ENCODE data around the gene GLS. TPM values are rescaled to one million over a fixed set of nuclear protein-coding genes. Genes with fewer than 3 reads are reported as not detected.
A peak's percentile ranks its signal among the peaks of the same experiment; 100 is the strongest.

Gene GLS
- total RNA-seq, 3 donors from 2014 or later (not counting 1 experiment from before 2014, with no cell fraction given), result 279 to 322 (median 285) TPM

- Histone ChIP-seq H3K27me3 (ENCODE audit: control insufficient read depth, insufficient read depth, low read length) (no peaks in the 10 kb centered on the region), H3K4me1 (ENCODE audit: control insufficient read depth, insufficient read depth, low read length) (no peaks in the 10 kb centered on the region), H3K9me3 (ENCODE audit: control insufficient read depth, insufficient read depth, low read length) (no peaks in the 10 kb centered on the region), H3K4me3 (ENCODE audit: low read length) (no peak overlapping the region), H3K27ac (ENCODE audit: low read length) (no peak overlapping the region), H3K36me3 (ENCODE audit: control insufficient read depth, insufficient read depth, low read length) (peaks cover 100% of the 10 kb centered on the region)
- H3K9me3 Mint-ChIP-seq, result no peaks in the 10 kb centered on the region
- H3K27me3 Mint-ChIP-seq (ENCODE audit: low read depth in 2 of 2), result no peaks in the 10 kb centered on the region
- ATAC-seq (no peak), DNase-seq (no peak)
- TF ChIP-seq CTCF (IDR thresholded peaks at IDR 0.05), result no peak
- intact Hi-C loops (cut with micrococcal nuclease), result no loop called here
- no peak overlapping the region for H3K4me3 Mint-ChIP-seq
- WGBS (ENCODE audit: insufficient coverage), result 51% methylated on average over 14 of the region's 14 CpGs
- H3K4me1 Mint-ChIP-seq, result peaks cover 0 to 6% of the 10 kb centered on the region in 2 donors
- peaks cover 68% of the 10 kb centered on the region for H3K36me3 Mint-ChIP-seq
- peak overlapping the region; percentile 27 to 51 for H3K27ac Mint-ChIP-seq
Observed at GRCh38 chr2:190979906-190980629, 99.4 kb downstream of the GLS start.

- Mint-ChIP-seq H3K4me3 (no peak overlapping the region), H3K27me3 (ENCODE audit: low read depth in 2 of 2) (no peaks in the 10 kb centered on the region), H3K36me3 (peaks cover 68% of the 10 kb centered on the region), H3K27ac (peak overlapping the region; percentile 27 to 51), H3K4me1 (peaks cover 0 to 6% of the 10 kb centered on the region in 2 donors), H3K9me3 (no peaks in the 10 kb centered on the region)
- H3K36me3 ChIP-seq (ENCODE audit: control insufficient read depth, insufficient read depth, low read length), result peaks cover 100% of the 10 kb centered on the region
- TF ChIP-seq CTCF (IDR thresholded peaks at IDR 0.05), result no peak
- ATAC-seq (no peak), DNase-seq (no peak)
- H3K9me3 ChIP-seq (ENCODE audit: control insufficient read depth, insufficient read depth, low read length), result no peaks in the 10 kb centered on the region
- no peak overlapping the region for H3K27ac ChIP-seq (ENCODE audit: low read length)
- no peaks in the 10 kb centered on the region for H3K4me1 ChIP-seq (ENCODE audit: control insufficient read depth, insufficient read depth, low read length)
- intact Hi-C loops (cut with micrococcal nuclease), result no loop called here
- 77% methylated on average over 10 of the region's 10 CpGs for WGBS (ENCODE audit: insufficient coverage)
- H3K27me3 ChIP-seq (ENCODE audit: control insufficient read depth, insufficient read depth, low read length), result no peaks in the 10 kb centered on the region
- H3K4me3 ChIP-seq (ENCODE audit: low read length), result no peak overlapping the region
Observed at GRCh38 chr2:190980630-190981209, 100.1 kb downstream of the GLS start.

- peaks cover 100% of the 10 kb centered on the region for H3K36me3 ChIP-seq (ENCODE audit: control insufficient read depth, insufficient read depth, low read length)
- intact Hi-C loops (cut with micrococcal nuclease), result no loop called here
- H3K27me3 ChIP-seq (ENCODE audit: control insufficient read depth, insufficient read depth, low read length), result no peaks in the 10 kb centered on the region
- TF ChIP-seq CTCF (IDR thresholded peaks at IDR 0.05), result no peak
- Mint-ChIP-seq H3K27me3 (ENCODE audit: low read depth in 2 of 2) (no peaks in the 10 kb centered on the region), H3K36me3 (peaks cover 68% of the 10 kb centered on the region), H3K9me3 (no peaks in the 10 kb centered on the region), H3K4me3 (no peak overlapping the region), H3K27ac (peak overlapping the region in 1 of 2 donors; percentile 51), H3K4me1 (peaks cover 0 to 6% of the 10 kb centered on the region in 2 donors)
- ATAC-seq (no peak), DNase-seq (no peak)
- H3K9me3 ChIP-seq (ENCODE audit: control insufficient read depth, insufficient read depth, low read length), result no peaks in the 10 kb centered on the region
- H3K4me3 ChIP-seq (ENCODE audit: low read length), result no peak overlapping the region
- H3K27ac ChIP-seq (ENCODE audit: low read length), result no peak overlapping the region
- 81% methylated on average over 3 of the region's 6 CpGs for WGBS (ENCODE audit: insufficient coverage)
- no peaks in the 10 kb centered on the region for H3K4me1 ChIP-seq (ENCODE audit: control insufficient read depth, insufficient read depth, low read length)
Observed at GRCh38 chr2:190981333-190981732, 100.7 kb downstream of the GLS start.
